Mesenchymal stem cell (in vitro differentiated cells and primary cell): Measurements from ENCODE around the gene ATG9A.

ENCODE experiments used
- DNase-seq: peaks from one replicate; pipeline ENCODE4 v3.0.0-alpha.2; 2013
- H2AFZ ChIP-seq: one replicate; pipeline ENCODE4 v1.6.1; 2013; ENCODE audit warnings: low read depth, mild to moderate bottlenecking, control low read depth, inconsistent platforms, low read length, moderate library complexity
- H2AK5ac ChIP-seq: 2 replicates; pipeline ENCODE4 v1.6.1; 2013; ENCODE audit warnings: low read length, moderate library complexity, mild to moderate bottlenecking, inconsistent platforms; ENCODE audit not compliant: severe bottlenecking
- H2BK120ac ChIP-seq: one replicate; pipeline ENCODE4 v1.6.1; 2013; ENCODE audit warnings: low read depth, mild to moderate bottlenecking, inconsistent platforms, low read length, moderate library complexity
- H2BK12ac ChIP-seq, 2 experiments: one replicate each; pipeline ENCODE4 v1.6.1; 2013; ENCODE audit warnings: inconsistent platforms in 2 of 2, low read length in 2 of 2, mild to moderate bottlenecking in 2 of 2, moderate library complexity in 2 of 2, control low read depth in 1 of 2
- H2BK15ac ChIP-seq: one replicate; pipeline ENCODE4 v1.6.1; 2013; ENCODE audit warnings: mild to moderate bottlenecking, low read depth, inconsistent platforms; ENCODE audit not compliant: poor library complexity, severe bottlenecking
- H2BK5ac ChIP-seq: 2 replicates; pipeline ENCODE4 v1.6.1; 2013; ENCODE audit warnings: low read depth, mild to moderate bottlenecking, low read length, control low read depth, inconsistent platforms; ENCODE audit not compliant: poor library complexity, severe bottlenecking
- H3K14ac ChIP-seq, 2 experiments: one replicate each; pipeline ENCODE4 v1.6.1; 2013; ENCODE audit warnings: inconsistent platforms in 2 of 2, low read length in 2 of 2, control low read depth in 1 of 2, mild to moderate bottlenecking in 1 of 2, moderate library complexity in 1 of 2
- H3K18ac ChIP-seq, 2 experiments: one replicate each; pipeline ENCODE4 v1.6.1; 2013; ENCODE audit warnings: inconsistent platforms in 2 of 2, low read length in 2 of 2, control low read depth in 1 of 2, low read depth in 1 of 2, mild to moderate bottlenecking in 1 of 2
- H3K23ac ChIP-seq, 2 experiments: one replicate each; pipeline ENCODE4 v1.6.1; 2013; ENCODE audit warnings: inconsistent platforms in 2 of 2, low read length in 2 of 2, mild to moderate bottlenecking in 2 of 2, moderate library complexity in 2 of 2, control low read depth in 1 of 2
- H3K27ac ChIP-seq: 2 replicates; pipeline ENCODE4 v1.5.1; 2013; ENCODE audit warnings: mild to moderate bottlenecking, moderate library complexity, low read length, control low read depth, inconsistent platforms; ENCODE audit not compliant: poor library complexity, severe bottlenecking
- H3K27me3 ChIP-seq, 2 experiments: 2 replicates each; pipeline versions ENCODE4 v1.6.1 to v1.7.0; 2013; ENCODE audit warnings: low read length in 2 of 2, mild to moderate bottlenecking in 2 of 2, moderate library complexity in 2 of 2, control low read depth in 1 of 2, inconsistent platforms in 1 of 2; ENCODE audit not compliant: control insufficient read depth in 1 of 2, insufficient read depth in 1 of 2
- H3K36me3 ChIP-seq, 2 experiments: 2 replicates each; pipeline versions ENCODE4 v1.6.1 to v1.7.0; 2013; ENCODE audit warnings: low read length in 2 of 2, control low read depth in 1 of 2, inconsistent platforms in 1 of 2, low read depth in 1 of 2, mild to moderate bottlenecking in 1 of 2; ENCODE audit not compliant: insufficient read depth in 2 of 2, control insufficient read depth in 1 of 2
- H3K4ac ChIP-seq, 2 experiments: one replicate each; pipeline ENCODE4 v1.6.1; 2013; ENCODE audit warnings: inconsistent platforms in 2 of 2, low read length in 2 of 2, mild to moderate bottlenecking in 2 of 2, moderate library complexity in 2 of 2, control low read depth in 1 of 2, low read depth in 1 of 2
- H3K4me1 ChIP-seq: 2 replicates; pipeline ENCODE4 v1.6.1; 2013; ENCODE audit warnings: low read depth, low read length, control low read depth; ENCODE audit not compliant: control insufficient read depth, insufficient read depth
- H3K4me2 ChIP-seq: 2 replicates; pipeline ENCODE4 v1.6.1; 2013; ENCODE audit warnings: low read length, mild to moderate bottlenecking, inconsistent platforms; ENCODE audit not compliant: poor library complexity, severe bottlenecking
- H3K4me3 ChIP-seq, 2 experiments: 2 replicates each; pipeline versions ENCODE4 v1.5.1 to v1.7.0; 2013; ENCODE audit warnings: low read length in 2 of 2, mild to moderate bottlenecking in 2 of 2, control low read depth in 1 of 2, low read depth in 1 of 2; ENCODE audit not compliant: insufficient read depth in 1 of 2
- H3K79me1 ChIP-seq: replicated peaks from 2 replicates; pipeline ENCODE4 v1.6.1; 2013; ENCODE audit warnings: mild to moderate bottlenecking, control low read depth, low read length, inconsistent platforms; ENCODE audit not compliant: poor library complexity, severe bottlenecking
- H3K9ac ChIP-seq: 2 replicates; pipeline ENCODE4 v1.7.0; 2013; ENCODE audit warnings: mild to moderate bottlenecking, low read length, moderate library complexity
- H3K9me3 ChIP-seq: 2 replicates; pipeline ENCODE4 v1.7.0; 2013; ENCODE audit warnings: mild to moderate bottlenecking, low read length; ENCODE audit not compliant: control insufficient read depth
- H4K8ac ChIP-seq: one replicate; pipeline ENCODE4 v1.6.1; 2013; ENCODE audit warnings: inconsistent platforms, mild to moderate bottlenecking, low read length, moderate library complexity
- H4K91ac ChIP-seq: one replicate; pipeline ENCODE4 v1.6.1; 2013; ENCODE audit warnings: mild to moderate bottlenecking, low read length, inconsistent platforms
- WGBS: methylation state at CpG from one replicate; pipeline ENCODE4 v1.1.7; 2013; ENCODE audit warnings: mixed read lengths; 5-methylcytosine and 5-hydroxymethylcytosine counted together

The ATG9A gene

GRCh38 chr2:219252570-219252899 is 23.1 kb upstream of the ATG9A start:
- H3K27ac ChIP-seq: peak overlapping the region; percentile 38
- no peak overlapping the region for H3K23ac ChIP-seq
- H3K18ac ChIP-seq: no peak overlapping the region
- peak overlapping the region; percentile 100 for H3K4me2 ChIP-seq
- peaks cover 0 to 16% of the 10 kb centered on the region in 2 experiments for H3K27me3 ChIP-seq
- no peak overlapping the region for H3K14ac ChIP-seq
- H2BK12ac ChIP-seq: peak overlapping the region in 1 of 2 experiments; percentile 8
- H2AK5ac ChIP-seq: no peak overlapping the region
- H3K4me1 ChIP-seq: peaks cover 62% of the 10 kb centered on the region
- H3K4ac ChIP-seq: no peak overlapping the region
- H2BK15ac ChIP-seq: no peak overlapping the region
- H2BK5ac ChIP-seq: no peak overlapping the region
- H2AFZ ChIP-seq: no peak overlapping the region
- H3K4me3 ChIP-seq: peak overlapping the region; percentile 64 to 85
- H4K91ac ChIP-seq: no peak overlapping the region
- H3K79me1 ChIP-seq: peaks cover 4% of the 10 kb centered on the region
- no peaks in the 10 kb centered on the region for H3K9me3 ChIP-seq
- no peak overlapping the region for H2BK120ac ChIP-seq
- H4K8ac ChIP-seq: no peak overlapping the region
- no peak for DNase-seq
- 25% methylated on average over 9 of the region's 9 CpGs for WGBS
- H3K9ac ChIP-seq: peak overlapping the region; percentile 70
- H3K36me3 ChIP-seq: peaks cover 22 to 24% of the 10 kb centered on the region in 2 experiments

DNA sequence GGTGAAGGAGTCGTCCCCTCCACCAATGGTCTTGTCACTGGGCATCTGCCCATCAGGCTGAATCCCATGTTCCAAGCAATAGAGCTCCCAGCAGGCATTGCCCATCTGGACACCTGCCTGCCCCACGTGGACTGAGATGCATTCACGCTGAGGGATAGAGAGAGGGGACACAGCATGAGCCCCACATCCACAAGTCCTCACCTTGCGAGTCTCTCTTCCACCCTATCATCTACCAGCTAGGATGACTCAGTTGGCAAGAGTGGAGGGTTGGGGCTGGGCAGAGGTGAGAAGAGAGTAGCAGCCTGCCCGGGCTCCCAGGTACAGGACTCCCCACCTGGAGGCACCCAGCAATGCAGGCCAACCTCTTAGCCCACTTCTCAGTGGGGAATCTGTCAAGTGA is 22.6 kb upstream of the ATG9A start:
- no peak overlapping the region for H3K18ac ChIP-seq
- H2AFZ ChIP-seq: no peak overlapping the region
- H3K27me3 ChIP-seq: peaks cover 0 to 16% of the 10 kb centered on the region in 2 experiments
- H3K4ac ChIP-seq: peak overlapping the region in 1 of 2 experiments; percentile 26
- no peak overlapping the region for H2BK15ac ChIP-seq
- H3K79me1 ChIP-seq: peaks cover 8% of the 10 kb centered on the region
- no peak for DNase-seq
- no peak overlapping the region for H4K8ac ChIP-seq
- no peak overlapping the region for H2BK5ac ChIP-seq
- no peak overlapping the region for H4K91ac ChIP-seq
- peak overlapping the region in 1 of 2 experiments; percentile 85 for H3K4me3 ChIP-seq
- peak overlapping the region in 1 of 2 experiments; percentile 51 for H2BK12ac ChIP-seq
- H3K36me3 ChIP-seq: peaks cover 27 to 28% of the 10 kb centered on the region in 2 experiments
- no peak overlapping the region for H2BK120ac ChIP-seq
- peaks cover 65% of the 10 kb centered on the region for H3K4me1 ChIP-seq
- H2AK5ac ChIP-seq: peak overlapping the region; percentile 89
- H3K27ac ChIP-seq: peak overlapping the region; percentile 99
- H3K14ac ChIP-seq: no peak overlapping the region
- peak overlapping the region; percentile 100 for H3K4me2 ChIP-seq
- 89% methylated on average over 1 of the region's 5 CpGs for WGBS
- no peaks in the 10 kb centered on the region for H3K9me3 ChIP-seq
- no peak overlapping the region for H3K9ac ChIP-seq
- H3K23ac ChIP-seq: no peak overlapping the region

GRCh38 chr2:219251656-219252055 is 22.2 kb upstream of the ATG9A start:
- H3K4me3 ChIP-seq: peak overlapping the region in 1 of 2 experiments; percentile 85
- H2BK12ac ChIP-seq: peak overlapping the region in 1 of 2 experiments; percentile 51
- no peak overlapping the region for H4K91ac ChIP-seq
- no peak overlapping the region for H3K9ac ChIP-seq
- H3K9me3 ChIP-seq: no peaks in the 10 kb centered on the region
- H3K36me3 ChIP-seq: peaks cover 31% of the 10 kb centered on the region in 2 experiments
- H3K23ac ChIP-seq: no peak overlapping the region
- peak overlapping the region; percentile 89 for H2AK5ac ChIP-seq
- H3K79me1 ChIP-seq: peaks cover 11% of the 10 kb centered on the region
- no peak overlapping the region for H2BK120ac ChIP-seq
- peak; percentile 5 for DNase-seq
- H3K4ac ChIP-seq: peak overlapping the region in 1 of 2 experiments; percentile 26
- H3K14ac ChIP-seq: peak overlapping the region in 1 of 2 experiments; percentile 35
- peak overlapping the region; percentile 35 for H4K8ac ChIP-seq
- 79% methylated on average over 6 of the region's 6 CpGs for WGBS
- peak overlapping the region; percentile 36 for H3K4me2 ChIP-seq
- no peak overlapping the region for H2AFZ ChIP-seq
- H3K18ac ChIP-seq: no peak overlapping the region
- no peak overlapping the region for H2BK15ac ChIP-seq
- peaks cover 66% of the 10 kb centered on the region for H3K4me1 ChIP-seq
- peak overlapping the region; percentile 99 for H3K27ac ChIP-seq
- H2BK5ac ChIP-seq: no peak overlapping the region
- H3K27me3 ChIP-seq: peaks cover 0 to 16% of the 10 kb centered on the region in 2 experiments

GRCh38 chr2:219250049-219250781 is 20.8 kb upstream of the ATG9A start:
- H2BK12ac ChIP-seq: peak overlapping the region; percentile 35 to 57
- H3K4ac ChIP-seq: peak overlapping the region; percentile 77 to 79
- H3K14ac ChIP-seq: peak overlapping the region in 1 of 2 experiments; percentile 64
- DNase-seq: peak; percentile 59
- H2BK5ac ChIP-seq: peak overlapping the region; percentile 95
- H3K4me1 ChIP-seq: peaks cover 69% of the 10 kb centered on the region
- H2AK5ac ChIP-seq: peak overlapping the region; percentile 89
- peak overlapping the region; percentile 13 to 46 for H3K18ac ChIP-seq
- 95% methylated on average over 22 of the region's 22 CpGs for WGBS
- H2BK15ac ChIP-seq: peak overlapping the region; percentile 73
- peak overlapping the region; percentile 63 for H3K9ac ChIP-seq
- peak overlapping the region; percentile 99 for H3K27ac ChIP-seq
- H2AFZ ChIP-seq: no peak overlapping the region
- H3K4me2 ChIP-seq: no peak overlapping the region
- peaks cover 32 to 33% of the 10 kb centered on the region in 2 experiments for H3K36me3 ChIP-seq
- peak overlapping the region in 1 of 2 experiments; percentile 10 for H3K4me3 ChIP-seq
- H3K79me1 ChIP-seq: peaks cover 15% of the 10 kb centered on the region
- peak overlapping the region; percentile 97 for H4K91ac ChIP-seq
- peak overlapping the region; percentile 74 for H4K8ac ChIP-seq
- no peak overlapping the region for H2BK120ac ChIP-seq
- H3K23ac ChIP-seq: no peak overlapping the region
- H3K27me3 ChIP-seq: peaks cover 0 to 11% of the 10 kb centered on the region in 2 experiments
- no peaks in the 10 kb centered on the region for H3K9me3 ChIP-seq
